SK-N-SH (cell line): ENCODE results near the gene LY6G5C. TPM values are rescaled to one million over a fixed set of nuclear protein-coding genes. Genes with fewer than 3 reads are reported as not detected.

Experiments used
- CTCF ChIA-PET: fragments of 300-600, 350-600 bp; formaldehyde crosslinking; extraction: SDS; loops from one replicate; lab custom pipeline; 2021; lab: Yijun Ruan, JAX
- POLR2A ChIA-PET: fragments of 350-600 bp; sonication (Branson Sonifier 250); formaldehyde crosslinking; extraction: SDS; loops from one replicate; lab custom pipeline; 2020; ENCODE audit warnings: antibody characterized with exemption, inconsistent platforms; lab: Yijun Ruan, JAX
- DNase-seq: peaks from one replicate; pipeline ENCODE4 v3.0.0; 2012
- H2AFZ ChIP-seq: fragments of 200-600 bp; sonication (generic); 2 replicates; pipeline ENCODE4 v1.8.1; 2016; ENCODE audit warnings: antibody characterized with exemption, mild to moderate bottlenecking, low read depth
- H3F3A ChIP-seq: fragments of 200-600 bp; sonication (generic); replicated peaks from 2 replicates; pipeline ENCODE3; 2016; ENCODE audit warnings: antibody characterized with exemption, mild to moderate bottlenecking; ENCODE audit not compliant: insufficient read depth
- H3K27ac ChIP-seq, 2 experiments: fragments of 200-500 bp in 1 of 2; fragments of 200-600 bp in 1 of 2; sonication (Bioruptor generic) in 1 of 2; sonication (generic), shearing (Covaris generic) in 1 of 2; 2 replicates each; pipeline versions ENCODE4 v1.5.1 to v1.6.1; 2014 to 2016; ENCODE audit warnings: low read depth in 2 of 2, inconsistent platforms in 1 of 2, low read length in 1 of 2, mild to moderate bottlenecking in 1 of 2, mixed read lengths in 1 of 2
- H3K27me3 ChIP-seq: fragments of 200-600 bp; sonication (generic), shearing (Covaris generic); 2 replicates; pipeline ENCODE4 v1.6.1; 2016; ENCODE audit warnings: mixed run types; ENCODE audit not compliant: insufficient read depth
- H3K36me3 ChIP-seq, 2 experiments: fragments of 200-500 bp in 1 of 2; fragments of 200-600 bp in 1 of 2; sonication (Bioruptor generic) in 1 of 2; sonication (generic) in 1 of 2; replicated peaks in 1 of 2; 2 replicates each; pipeline versions ENCODE3 to v1.5.1; 2014 to 2016; ENCODE audit warnings: low read length in 1 of 2, mild to moderate bottlenecking in 1 of 2; ENCODE audit not compliant: insufficient read depth in 2 of 2, control insufficient read depth in 1 of 2
- H3K4me1 ChIP-seq, 2 experiments: fragments of 200-500 bp in 1 of 2; fragments of 200-600 bp in 1 of 2; sonication (Bioruptor generic) in 1 of 2; sonication (generic), shearing (Covaris generic) in 1 of 2; 2 replicates each; pipeline versions ENCODE4 v1.5.1 to v1.6.1; 2014 to 2016; ENCODE audit warnings: low read depth in 1 of 2, low read length in 1 of 2, mixed run types in 1 of 2; ENCODE audit not compliant: insufficient read depth in 2 of 2, control insufficient read depth in 1 of 2
- H3K4me2 ChIP-seq: fragments of 200-600 bp; sonication (generic), shearing (Covaris generic); 2 replicates; pipeline ENCODE4 v1.6.1; 2017; ENCODE audit warnings: mixed run types
- H3K4me3 ChIP-seq, 2 experiments: fragments of 200-500 bp in 1 of 2; fragments of 200-600 bp in 1 of 2; sonication (Bioruptor generic) in 1 of 2; sonication (generic), shearing (Covaris generic) in 1 of 2; 2 replicates each; pipeline versions ENCODE4 v1.5.1 to v1.8.1; 2014 to 2016; ENCODE audit warnings: low read depth in 2 of 2, inconsistent platforms in 1 of 2, low read length in 1 of 2, mild to moderate bottlenecking in 1 of 2, mixed read lengths in 1 of 2, moderate library complexity in 1 of 2
- H3K79me2 ChIP-seq: fragments of 200-600 bp; sonication (generic); 2 replicates; pipeline ENCODE4 v1.8.1; 2017; ENCODE audit warnings: mild to moderate bottlenecking; ENCODE audit not compliant: insufficient read depth
- H3K9ac ChIP-seq: fragments of 200-600 bp; sonication (generic); 2 replicates; pipeline ENCODE4 v1.6.1; 2017; ENCODE audit warnings: mixed run types
- H3K9me2 ChIP-seq: fragments of 200-600 bp; sonication (generic); 2 replicates; pipeline ENCODE4 v1.6.1; 2017; ENCODE audit warnings: mixed run types
- H3K9me3 ChIP-seq: fragments of 200-600 bp; sonication (generic); 2 replicates; pipeline ENCODE4 v1.6.1; 2017; ENCODE audit warnings: mixed run types, mild to moderate bottlenecking, moderate library complexity
- H4K20me1 ChIP-seq: fragments of 200-600 bp; sonication (generic); 2 replicates; pipeline ENCODE4 v1.6.1; 2017; ENCODE audit warnings: mild to moderate bottlenecking, mixed run types; ENCODE audit not compliant: insufficient read depth
- CTCF ChIP-seq: fragments of 200-600 bp; sonication (generic); IDR thresholded peaks from 2 replicates; pipeline ENCODE4 v1.6.1; 2017; ENCODE audit warnings: antibody characterized with exemption, mild to moderate bottlenecking, moderate library complexity
- EZH2phosphoT487 ChIP-seq: fragments of 200-600 bp; sonication (generic); IDR thresholded peaks from 2 replicates; pipeline ENCODE4 v1.6.1; 2017; ENCODE audit warnings: low read depth, mixed run types, mild to moderate bottlenecking, antibody characterized with exemption, moderate library complexity, borderline replicate concordance
- FOSL2 ChIP-seq: IDR thresholded peaks from 2 replicates; pipeline ENCODE4 v1.4.0; 2012; ENCODE audit warnings: low read depth, mild to moderate bottlenecking, moderate library complexity, borderline replicate concordance
- FOXM1 ChIP-seq: IDR thresholded peaks from 2 replicates; pipeline ENCODE4 v1.4.0; 2012; ENCODE audit warnings: low read depth, mild to moderate bottlenecking
- GATA2 ChIP-seq: sonication (generic); formaldehyde crosslinking; IDR thresholded peaks from 2 replicates; pipeline ENCODE4 v1.5.0; 2020; ENCODE audit warnings: mild to moderate bottlenecking, missing genetic modification reagents
- IRF3 ChIP-seq: fragments of 150-350 bp; IDR thresholded peaks from 2 replicates; pipeline ENCODE4 v1.6.1; 2016; ENCODE audit warnings: mild to moderate bottlenecking, low read depth, low read length
- JUND ChIP-seq: IDR thresholded peaks from 2 replicates; pipeline ENCODE4 v1.4.0; 2012
- NFIC ChIP-seq: IDR thresholded peaks from 2 replicates; pipeline ENCODE4 v1.4.0; 2012; ENCODE audit warnings: borderline replicate concordance
- TCF12 ChIP-seq: IDR thresholded peaks from 2 replicates; pipeline ENCODE4 v1.4.0; 2012
- USF1 ChIP-seq: IDR thresholded peaks from 2 replicates; pipeline ENCODE4 v1.4.0; 2012; ENCODE audit warnings: low read depth, borderline replicate concordance
- WGBS: methylation state at CpG from one replicate; pipeline ENCODE4 v1.1.6; 2017; ENCODE audit warnings: low lambda C conversion rate; 5-methylcytosine and 5-hydroxymethylcytosine counted together
- polyA plus RNA-seq, 3 experiments: library from polyadenylated mRNA; depleted of rRNA; stranded (reverse); fragments of >200 nt; gene quantifications; 2 replicates each; pipeline ENCODE4 v1.2.3, GENCODE V29; 2012

LY6G5C gene
- polyA plus RNA-seq, 1 of the 3 experiments (the other 2 are of a cell fraction) = 1.1 TPM

- Histone ChIP-seq H3F3A (no peaks in the 10 kb centered on the region), H3K4me2 (no peak overlapping the region), H3K4me3 (no peak overlapping the region), H3K9ac (no peak overlapping the region), H3K79me2 (no peaks in the 10 kb centered on the region), H4K20me1 (no peaks in the 10 kb centered on the region), H3K27me3 (no peaks in the 10 kb centered on the region), H3K4me1 (no peaks in the 10 kb centered on the region), H2AFZ (no peak overlapping the region), H3K9me2 (no peaks in the 10 kb centered on the region), H3K36me3 (peaks cover 10 to 50% of the 10 kb centered on the region in 2 experiments), H3K27ac (no peak overlapping the region), H3K9me3 (no peaks in the 10 kb centered on the region)
- TF ChIP-seq EZH2phosphoT487 (no peak), FOSL2 (no peak), USF1 (no peak), TCF12 (no peak), CTCF (peak; percentile 61)
- ChIA-PET CTCF (interaction anchor here (0.7 to 4.5 kb wide), 10 partner anchors 9 to 147 kb away, joined by 3 to 29 read pairs (median 4); partner anchors contain the start of genes LY6G5C and VARS1), POLR2A (no interaction called here)
- peak; percentile 43 for DNase-seq
- WGBS = 69% methylated on average over 8 of the region's 11 CpGs
Measured at GRCh38 chr6:31689249-31690110, 8.6 kb upstream of the LY6G5C start.

GRCh38 chr6:31687860-31688693, 7.2 kb upstream of the LY6G5C start:
- 93% methylated on average over 12 of the region's 14 CpGs for WGBS

More at GRCh38 chr6:31687860-31688693, 7.2 kb upstream of the LY6G5C start:
- Histone ChIP-seq H3K4me2 (no peak overlapping the region), H2AFZ (no peak overlapping the region), H3K9me3 (no peaks in the 10 kb centered on the region), H3K79me2 (no peaks in the 10 kb centered on the region), H3K4me3 (no peak overlapping the region), H3K9me2 (no peaks in the 10 kb centered on the region)
- TF ChIP-seq IRF3 (no peak), FOXM1 (no peak), JUND (no peak), GATA2 (CRISPR knock-in tag) (no peak), FOSL2 (no peak), NFIC (no peak)
- TF ChIP-seq, all 33 proteins: peak for 0
- H3K36me3 ChIP-seq = peaks cover 8 to 47% of the 10 kb centered on the region in 2 experiments
- no peaks in the 10 kb centered on the region for H3F3A ChIP-seq
- H3K27me3 ChIP-seq = no peaks in the 10 kb centered on the region
- CTCF ChIA-PET = interaction anchor here (0.8 to 3.2 kb wide), 4 partner anchors 42 to 142 kb away, joined by 3 to 9 read pairs (median 4); no protein-coding TSS in a partner anchor
- H4K20me1 ChIP-seq = no peaks in the 10 kb centered on the region
- H3K4me1 ChIP-seq = no peaks in the 10 kb centered on the region
- peak; percentile 6 for DNase-seq
- H3K9ac ChIP-seq = no peak overlapping the region
- no peak overlapping the region for H3K27ac ChIP-seq
- POLR2A ChIA-PET = no interaction called here
